Measurements from ENCODE around the gene PARD3B. TPM values are rescaled to one million over a fixed set of nuclear protein-coding genes. Genes with fewer than 3 reads are reported as not detected.

Gene PARD3B
- total and polyA plus RNA-seq, 7 donors, result 3.2 to 64.0 (median 42.5) TPM

DNA sequence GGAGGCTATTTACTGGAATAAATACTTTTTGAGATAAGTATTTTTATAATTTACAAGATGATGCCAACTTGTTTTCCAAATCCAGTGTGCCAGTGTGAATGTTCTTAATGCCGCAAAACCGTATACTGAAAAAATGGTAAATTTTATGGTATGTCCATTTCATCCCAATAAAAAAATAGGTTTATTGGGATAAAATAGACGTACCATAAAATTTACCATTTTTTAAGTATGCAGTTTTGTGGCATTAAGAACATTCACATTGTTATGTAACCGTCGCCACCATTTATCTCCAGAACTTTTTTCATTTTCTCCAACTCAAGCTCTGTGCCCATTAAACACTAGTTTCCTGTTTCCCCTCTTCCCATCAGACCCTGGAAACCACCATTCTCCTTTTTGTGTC is 167.9 kb downstream of the PARD3B start:
- Histone ChIP-seq H3K4me3 (no peak overlapping the region), H3K27ac (no peak overlapping the region), H3K4me1 (no peaks in the 10 kb centered on the region), H3K27me3 (no peaks in the 10 kb centered on the region), H3K9me3 (no peaks in the 10 kb centered on the region), H3K36me3 (no peaks in the 10 kb centered on the region)
- WGBS, 2 donors, result 16 to 61% methylated on average over 5 of the region's 5 CpGs
- intact Hi-C loops (cut with DNase I), result no loop called here
- TF ChIP-seq EP300 (IDR thresholded peaks at IDR 0.05), result no peak
- no peak for DNase-seq

DNA sequence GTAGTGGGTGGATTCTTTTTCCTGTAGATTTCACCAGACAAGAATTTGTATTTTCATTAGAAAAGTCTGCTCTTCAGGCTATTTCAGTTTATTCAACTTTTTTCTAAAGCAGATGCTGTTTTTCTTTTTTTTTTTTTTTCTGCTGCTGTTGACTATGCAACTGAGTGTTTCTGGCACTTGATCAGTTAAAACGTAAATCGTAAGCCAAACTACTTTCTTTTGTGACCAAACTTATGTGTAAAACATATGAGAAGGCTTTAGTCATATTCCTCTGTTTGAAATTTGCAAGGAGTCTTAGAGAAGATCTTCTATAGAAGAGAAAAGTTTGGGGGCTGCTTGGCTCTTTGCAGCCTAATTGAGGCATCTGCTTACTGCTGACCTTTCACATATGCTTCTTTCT is 170.1 kb downstream of the PARD3B start:
- Histone ChIP-seq H3K4me1 (no peaks in the 10 kb centered on the region), H3K36me3 (no peaks in the 10 kb centered on the region), H3K27me3 (no peaks in the 10 kb centered on the region), H3K4me3 (no peak overlapping the region), H3K27ac (no peak overlapping the region), H3K9me3 (no peaks in the 10 kb centered on the region)
- WGBS, 2 donors, result 82 to 88% methylated on average over 2 of the region's 2 CpGs
- no peak for DNase-seq
- no peak for TF ChIP-seq POLR2AphosphoS5 (IDR thresholded peaks at IDR 0.05)
- no peak for TF ChIP-seq POLR2A (IDR thresholded peaks at IDR 0.05)
- TF ChIP-seq, protein P1, sequence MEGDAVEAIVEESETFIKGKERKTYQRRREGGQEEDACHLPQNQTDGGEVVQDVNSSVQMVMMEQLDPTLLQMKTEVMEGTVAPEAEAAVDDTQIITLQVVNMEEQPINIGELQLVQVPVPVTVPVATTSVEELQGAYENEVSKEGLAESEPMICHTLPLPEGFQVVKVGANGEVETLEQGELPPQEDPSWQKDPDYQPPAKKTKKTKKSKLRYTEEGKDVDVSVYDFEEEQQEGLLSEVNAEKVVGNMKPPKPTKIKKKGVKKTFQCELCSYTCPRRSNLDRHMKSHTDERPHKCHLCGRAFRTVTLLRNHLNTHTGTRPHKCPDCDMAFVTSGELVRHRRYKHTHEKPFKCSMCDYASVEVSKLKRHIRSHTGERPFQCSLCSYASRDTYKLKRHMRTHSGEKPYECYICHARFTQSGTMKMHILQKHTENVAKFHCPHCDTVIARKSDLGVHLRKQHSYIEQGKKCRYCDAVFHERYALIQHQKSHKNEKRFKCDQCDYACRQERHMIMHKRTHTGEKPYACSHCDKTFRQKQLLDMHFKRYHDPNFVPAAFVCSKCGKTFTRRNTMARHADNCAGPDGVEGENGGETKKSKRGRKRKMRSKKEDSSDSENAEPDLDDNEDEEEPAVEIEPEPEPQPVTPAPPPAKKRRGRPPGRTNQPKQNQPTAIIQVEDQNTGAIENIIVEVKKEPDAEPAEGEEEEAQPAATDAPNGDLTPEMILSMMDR (IDR thresholded peaks at IDR 0.05), result no peak
- TF ChIP-seq EP300 (IDR thresholded peaks at IDR 0.05), result no peak
- intact Hi-C loops (cut with DNase I), result no loop called here

DNA sequence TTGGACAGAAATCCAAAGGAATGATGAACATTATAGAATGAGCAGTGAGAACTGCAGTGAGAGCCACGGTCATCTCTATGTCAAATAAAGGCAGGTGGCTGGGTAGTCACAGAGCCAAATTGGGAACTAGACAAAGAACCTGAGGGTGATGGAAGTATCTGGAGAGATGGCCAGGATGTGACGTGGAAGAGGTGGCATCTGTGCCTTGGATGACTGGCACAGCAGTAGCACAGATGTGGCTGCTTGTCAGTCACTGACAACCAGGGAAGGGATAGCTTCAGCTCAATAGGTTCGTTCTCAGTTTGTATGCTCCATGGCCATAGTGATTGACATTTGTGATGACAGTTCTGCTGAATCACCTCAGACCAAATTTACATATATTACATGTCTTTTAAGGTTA is 172.3 kb downstream of the PARD3B start:
- WGBS, 2 donors, result 90 to 91% methylated on average over 3 of the region's 3 CpGs
- Histone ChIP-seq H3K27me3 (no peaks in the 10 kb centered on the region), H3K9me3 (no peaks in the 10 kb centered on the region), H3K4me3 (no peak overlapping the region), H3K36me3 (no peaks in the 10 kb centered on the region), H3K4me1 (no peaks in the 10 kb centered on the region), H3K27ac (no peak overlapping the region)
- TF ChIP-seq POLR2A (IDR thresholded peaks at IDR 0.05) (no peak), POLR2AphosphoS5 (IDR thresholded peaks at IDR 0.05) (no peak), EP300 (IDR thresholded peaks at IDR 0.05) (no peak)
- TF ChIP-seq, protein P1 (IDR thresholded peaks at IDR 0.05), result no peak
- intact Hi-C loops (cut with DNase I), result no loop called here
- no peak for DNase-seq

DNA sequence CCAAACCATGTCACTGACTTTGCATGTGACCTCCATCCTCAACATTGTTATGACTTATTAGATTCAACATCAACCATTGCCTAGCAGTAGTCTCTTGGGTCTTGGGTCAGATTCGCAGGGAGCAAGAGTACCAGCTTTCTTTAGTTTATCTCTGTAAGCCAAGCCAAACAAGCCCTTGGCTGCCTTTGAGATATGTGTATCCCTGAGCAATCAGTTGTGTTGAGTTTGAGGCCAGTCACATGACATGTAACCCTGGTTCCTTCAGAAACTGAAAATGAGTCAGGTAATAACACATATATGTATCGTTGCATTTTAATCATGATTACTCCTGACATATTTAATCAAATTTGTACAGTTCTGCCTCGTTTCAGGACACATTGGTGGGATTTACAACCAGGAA is 173.3 kb downstream of the PARD3B start:
- DNase-seq, result no peak
- Histone ChIP-seq H3K36me3 (no peaks in the 10 kb centered on the region), H3K4me1 (no peaks in the 10 kb centered on the region), H3K9me3 (no peaks in the 10 kb centered on the region), H3K27ac (no peak overlapping the region), H3K27me3 (no peaks in the 10 kb centered on the region), H3K4me3 (no peak overlapping the region)
- TF ChIP-seq, protein P1 (IDR thresholded peaks at IDR 0.05), result no peak
- no peak for TF ChIP-seq POLR2AphosphoS5 (IDR thresholded peaks at IDR 0.05)
- no peak for TF ChIP-seq EP300 (IDR thresholded peaks at IDR 0.05)
- TF ChIP-seq POLR2A (IDR thresholded peaks at IDR 0.05), result no peak
- intact Hi-C loops (cut with DNase I), result no loop called here
- WGBS, 2 donors, result 89 to 92% methylated on average over 3 of the region's 3 CpGs

DNA sequence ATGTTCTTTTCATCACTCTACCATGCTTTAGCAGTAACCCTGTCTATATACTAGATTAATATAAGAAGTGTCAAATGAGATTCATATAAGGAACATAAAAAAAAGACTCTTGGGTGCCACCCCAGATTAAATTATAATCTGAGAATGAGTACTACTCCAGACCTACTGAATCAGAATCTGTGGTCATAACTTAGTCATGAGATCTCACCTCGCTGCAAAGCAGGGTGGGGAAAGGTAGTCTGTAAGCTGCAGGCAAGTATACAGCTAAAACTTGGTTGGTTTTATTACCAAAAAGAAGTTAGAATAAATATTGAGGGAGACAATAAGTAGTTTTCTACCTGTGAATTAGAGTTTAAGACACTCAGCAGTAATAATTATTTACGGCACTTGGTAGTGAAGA is 175.6 kb downstream of the PARD3B start:
- no peaks in the 10 kb centered on the region for H3K36me3 ChIP-seq
- H3K27me3 ChIP-seq, result no peaks in the 10 kb centered on the region
- H3K4me3 ChIP-seq, result no peak overlapping the region
- 92 to 96% methylated on average over 2 of the region's 2 CpGs for WGBS, 2 donors
- intact Hi-C loops (cut with DNase I), result no loop called here
- H3K9me3 ChIP-seq, result no peaks in the 10 kb centered on the region
- H3K4me1 ChIP-seq, result no peaks in the 10 kb centered on the region
- TF ChIP-seq, protein P1 (IDR thresholded peaks at IDR 0.05), result no peak
- TF ChIP-seq EP300 (IDR thresholded peaks at IDR 0.05) (no peak), POLR2A (IDR thresholded peaks at IDR 0.05) (no peak), POLR2AphosphoS5 (IDR thresholded peaks at IDR 0.05) (no peak)
- DNase-seq, result no peak
- H3K27ac ChIP-seq, result no peak overlapping the region

All from sigmoid colon (tissue), 7 donors.